NCI-H82 treated with DMSO at 0.1 percent for 48 hours (cell line): ENCODE results near the gene POLR2B.

ENCODE experiments used
- DNase-seq: peaks from one replicate; lab custom pipeline; 2025; ENCODE audit not compliant: unreplicated experiment; lab: John Stamatoyannopoulos, UW

Gene POLR2B

DNA sequence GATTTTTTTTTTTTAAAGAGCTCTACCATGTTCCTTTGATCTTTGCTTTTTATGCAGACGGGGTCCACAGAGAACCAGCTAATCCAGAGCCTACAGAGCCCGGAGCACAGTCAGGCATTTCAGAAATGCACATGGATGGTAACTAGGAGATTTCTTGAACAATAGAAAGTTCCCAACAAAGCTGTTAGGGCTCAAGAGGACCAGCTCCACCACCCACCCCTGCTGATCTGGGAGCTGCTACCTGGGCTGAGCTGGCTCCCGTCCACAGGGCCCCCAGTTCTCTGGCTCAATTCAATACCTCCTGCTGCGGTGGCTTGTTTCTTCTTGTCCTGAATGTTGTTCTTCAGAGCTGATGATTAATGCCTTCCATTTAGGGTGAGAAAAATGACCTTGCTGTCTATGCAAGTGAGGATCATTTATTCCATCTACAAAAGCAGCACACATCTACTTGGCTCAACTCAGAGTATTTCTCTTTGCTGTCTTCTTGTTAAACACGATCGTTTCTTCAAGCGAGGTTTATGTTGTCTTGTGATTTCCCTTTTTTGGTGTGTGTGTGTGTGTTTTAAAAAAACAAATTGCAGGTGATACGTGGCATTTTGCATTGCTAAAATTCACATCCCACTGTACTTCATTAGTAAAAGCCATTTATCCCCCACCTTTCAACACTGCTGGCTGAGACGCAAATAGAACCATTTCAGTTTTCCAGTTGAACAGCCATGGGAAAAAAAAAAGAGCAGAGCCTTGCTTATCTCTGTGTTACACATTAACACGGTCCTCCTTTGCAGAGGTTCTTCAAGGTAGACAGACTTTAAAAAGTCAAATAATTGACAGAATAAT is 100.2 kb downstream of the POLR2B start:
- no peak for DNase-seq
